GM12878 (cell line): ENCODE results near the gene AGR3. TPM values are rescaled to one million over a fixed set of nuclear protein-coding genes. Genes with fewer than 3 reads are reported as not detected.

Experiments used
- ATAC-seq: fragments of 200-7000 bp; cut with Tn5 transposase; 3 replicates; pipeline ENCODE4 v1.9.1; 2020; ENCODE audit warnings: mild to moderate bottlenecking, moderate library complexity
- BruUV-seq: library from RNA; stranded (reverse); fragments of 400-500 nt; replicated peaks from 2 replicates; lab custom pipeline; 2021; lab: Mats Ljungman, UMichigan
- CTCF ChIA-PET: fragments of 300-600 bp; sonication (Branson Sonifier 250); formaldehyde crosslinking; extraction: SDS; loops from one replicate; lab custom pipeline; 2021; ENCODE audit warnings: inconsistent platforms; lab: Yijun Ruan, JAX
- POLR2A ChIA-PET: fragments of 350-600 bp; formaldehyde crosslinking; extraction: SDS; loops from one replicate; lab custom pipeline; 2021; ENCODE audit warnings: inconsistent platforms; lab: Charles Lee
- RAD21 ChIA-PET: fragments of 300-600 bp; sonication (Branson Sonifier 250); formaldehyde crosslinking; loops from one replicate; lab custom pipeline; 2023; ENCODE audit warnings: antibody characterized with exemption; ENCODE audit not compliant: unreplicated experiment; lab: Charles Lee
- SMC1A ChIA-PET: fragments of 300-600 bp; sonication (Branson Sonifier 250); formaldehyde crosslinking; loops from one replicate; lab custom pipeline; 2023; ENCODE audit not compliant: unreplicated experiment, uncharacterized antibody; lab: Charles Lee
- DNase-seq: peaks from one replicate; pipeline ENCODE4 v3.0.0-alpha.2; 2011; ENCODE audit warnings: low read depth, low spot score
- FAIRE-seq: peaks from 3 replicates; lab custom pipeline; 2011; peaks lifted over from hg19 to GRCh38; lab: Jason Lieb, UNC
- H2AFZ ChIP-seq: 2 replicates; pipeline ENCODE4 v1.6.0; 2011; ENCODE audit warnings: low read depth, low read length, control low read depth; ENCODE audit not compliant: control insufficient read depth
- H3K27ac ChIP-seq: 2 replicates; pipeline ENCODE4 v1.5.1; 2011; ENCODE audit warnings: control low read depth; ENCODE audit not compliant: control insufficient read depth, insufficient read depth
- H3K27me3 ChIP-seq, 2 experiments: replicated peaks in 1 of 2; 2 replicates each; pipeline versions ENCODE4 v1.6.0 to v1.6.1; 2011; ENCODE audit warnings: low read length in 1 of 2; ENCODE audit not compliant: control insufficient read depth in 2 of 2, insufficient read depth in 2 of 2
- H3K36me3 ChIP-seq, 2 experiments: 2 replicates each; pipeline ENCODE4 v1.5.1; 2011; ENCODE audit warnings: low read length in 1 of 2; ENCODE audit not compliant: control insufficient read depth in 2 of 2, insufficient read depth in 2 of 2
- H3K4me1 ChIP-seq: 2 replicates; pipeline ENCODE4 v1.6.1; 2011; ENCODE audit warnings: mild to moderate bottlenecking, low read length, moderate library complexity, mixed read lengths; ENCODE audit not compliant: control insufficient read depth, insufficient read depth
- H3K4me2 ChIP-seq: 2 replicates; pipeline ENCODE4 v1.6.0; 2011; ENCODE audit warnings: control low read depth; ENCODE audit not compliant: control insufficient read depth, insufficient read depth
- H3K4me3 ChIP-seq: fragments of 200-600 bp; sonication (generic); 2 replicates; pipeline ENCODE4 v1.5.1; 2016
- H3K79me2 ChIP-seq: 2 replicates; pipeline ENCODE4 v1.6.0; 2011; ENCODE audit warnings: low read length; ENCODE audit not compliant: control insufficient read depth, insufficient read depth
- H3K9ac ChIP-seq: 2 replicates; pipeline ENCODE4 v1.8.0; 2011; ENCODE audit warnings: low read length, control low read depth, mixed read lengths; ENCODE audit not compliant: control insufficient read depth, insufficient read depth
- H3K9me3 ChIP-seq: replicated peaks from 3 replicates; pipeline ENCODE4 v1.5.1; 2011; ENCODE audit warnings: mild to moderate bottlenecking, low read length; ENCODE audit not compliant: control insufficient read depth, insufficient read depth
- H4K20me1 ChIP-seq: 2 replicates; pipeline ENCODE4 v1.6.0; 2011; ENCODE audit not compliant: control insufficient read depth, insufficient read depth
- BACH1 ChIP-seq: fragments of 450-650 bp; IDR thresholded peaks from 2 replicates; pipeline ENCODE4 v1.6.1; 2017; ENCODE audit warnings: mild to moderate bottlenecking, borderline replicate concordance
- CBX5 ChIP-seq: sonication (generic); IDR thresholded peaks from 2 replicates; pipeline ENCODE4 v1.6.1; 2016; ENCODE audit warnings: low read depth, moderate library complexity, mild to moderate bottlenecking, inconsistent platforms
- E2F4 ChIP-seq: IDR thresholded peaks from 2 replicates; pipeline ENCODE4 v1.6.1; 2012; ENCODE audit warnings: low read depth, low read length, improper control_type of control experiment
- JUND ChIP-seq: IDR thresholded peaks from 2 replicates; pipeline ENCODE4 v1.6.1; 2012; ENCODE audit warnings: low read depth, mild to moderate bottlenecking, low read length, improper control_type of control experiment, moderate library complexity
- SIX5 ChIP-seq: IDR thresholded peaks from 2 replicates; pipeline ENCODE4 v1.6.1; 2011; ENCODE audit warnings: mild to moderate bottlenecking, low read depth, low read length, moderate library complexity; ENCODE audit not compliant: severe bottlenecking
- SMAD1 ChIP-seq: fragments of 450-650 bp; IDR thresholded peaks from 2 replicates; pipeline ENCODE4 v1.6.1; 2018; ENCODE audit warnings: mild to moderate bottlenecking, low read depth; ENCODE audit not compliant: partially characterized antibody
- ZBTB11 ChIP-seq: fragments of 450-650 bp; formaldehyde crosslinking; IDR thresholded peaks from 2 replicates; pipeline ENCODE4 v1.5.0; 2022; ENCODE audit warnings: mild to moderate bottlenecking, missing genetic modification characterization
- ZNF687 ChIP-seq: fragments of 450-650 bp; IDR thresholded peaks from 2 replicates; pipeline ENCODE4 v1.6.1; 2017; ENCODE audit warnings: mild to moderate bottlenecking, moderate library complexity
- ZZZ3 ChIP-seq: IDR thresholded peaks from 2 replicates; pipeline ENCODE4 v1.6.1; 2011; ENCODE audit warnings: low read depth; ENCODE audit not compliant: control insufficient read depth, insufficient read length
- WGBS: methylation state at CpG from one replicate; pipeline ENCODE4 v1.1.6; 2016; ENCODE audit warnings: low lambda C conversion rate; ENCODE audit not compliant: insufficient replicate concordance, insufficient coverage; ENCODE audit errors: missing lambda C conversion rate; 5-methylcytosine and 5-hydroxymethylcytosine counted together
- in situ Hi-C: fragments of 300-500 bp; cut with MboI; formaldehyde crosslinking; loops from 9 replicates; pipeline ENCODE4 v1.14.3; 2018; ENCODE audit warnings: mixed read lengths
- intact Hi-C: fragments of 100-400 bp; cut with micrococcal nuclease; formaldehyde crosslinking; loops from one replicate; pipeline ENCODE4 v1.14.2; 2022; ENCODE audit not compliant: unreplicated experiment
- polyA plus RNA-seq, 11 experiments: library from polyadenylated mRNA; depleted of rRNA in 4 of 11; unstranded in 6 of 11; stranded (reverse) in 5 of 11; fragments of >200 nt; fragmentation: Nextera tagmentation in 4 of 11; fragmentation: Illumina TruSeq in 1 of 11; extraction: Ambion mirVana in 4 of 11; extraction: Trizol in 1 of 11; gene quantifications; 1 replicate in 1 of 11; 2 replicates in 10 of 11; pipeline versions ENCODE4 v1.2.1 to v1.2.3, GENCODE V29; 2011 to 2016; ENCODE audit warnings: inconsistent platforms in 2 of 11, missing spikeins in 2 of 11, low read depth in 1 of 11
- total RNA-seq, 4 experiments: library from RNA; depleted of rRNA in 3 of 4; stranded (reverse); fragments of >200 nt in 3 of 4; fragmentation: Illumina TruSeq in 1 of 4; extraction: Trizol in 1 of 4; gene quantifications; 2 replicates each; pipeline versions ENCODE4 v1.2.1 to v1.2.3, GENCODE V29; 2013 to 2021

The AGR3 gene
- total and polyA plus RNA-seq, 10 of the 15 experiments (the other 5 are each of a cell fraction or from before 2014, with no cell fraction given) = not detected

- Histone ChIP-seq H3K4me3 (no peak overlapping the region), H3K4me1 (no peaks in the 10 kb centered on the region), H3K27me3 (no peaks in the 10 kb centered on the region), H3K9ac (no peak overlapping the region), H3K79me2 (no peaks in the 10 kb centered on the region), H4K20me1 (no peaks in the 10 kb centered on the region), H3K36me3 (no peaks in the 10 kb centered on the region), H3K9me3 (no peaks in the 10 kb centered on the region), H2AFZ (no peak overlapping the region), H3K27ac (no peak overlapping the region), H3K4me2 (no peak overlapping the region)
- FAIRE-seq = no peak
- ChIA-PET POLR2A (no interaction called here), RAD21 (no interaction called here), CTCF (interaction anchor here (1.6 kb wide), 1 partner anchor 28 kb away, joined by 6 read pairs; no protein-coding TSS in a partner anchor), SMC1A (interaction anchor here (1.5 kb wide), 1 partner anchor 31 kb away, joined by 4 read pairs; no protein-coding TSS in a partner anchor)
- in situ Hi-C loops = no loop called here
- no peak for ATAC-seq
- BruUV-seq = no TSS peak
- 16% methylated on average over 1 of the region's 1 CpG for WGBS
- DNase-seq = no peak
- intact Hi-C loops = no loop called here
- no peak for TF ChIP-seq SMAD1
- TF ChIP-seq JUND = no peak
- no peak for TF ChIP-seq BACH1
- TF ChIP-seq CBX5 = no peak
- TF ChIP-seq ZNF687 = no peak
- TF ChIP-seq ZZZ3 = no peak
- TF ChIP-seq SIX5 = no peak
- no peak for TF ChIP-seq ZBTB11 (CRISPR knock-in tag)
- no peak for TF ChIP-seq E2F4
Measured at GRCh38 chr7:16889851-16890415, 8.2 kb upstream of the AGR3 start.
